Measurements from ENCODE around the gene PPP1R14C.
A peak's percentile ranks its signal among the peaks of the same experiment; 100 is the strongest.

PPP1R14C gene

GRCh38 chr6:150139533-150139932, 3.3 kb upstream of the PPP1R14C start:
- DNase-seq: no peak

- no peak for DNase-seq
These were observed 2.4 kb upstream of the PPP1R14C start for GRCh38 chr6:150140236-150140969.

GRCh38 chr6:150142097-150142669, 661 bp upstream of the PPP1R14C start:
- no peak for DNase-seq

- DNase-seq: peak in 1 of 2 experiments; percentile 29
These were observed 861 bp downstream of the PPP1R14C start for GRCh38 chr6:150143516-150144293.

GRCh38 chr6:150144294-150144868, 1.5 kb downstream of the PPP1R14C start:
- no peak for DNase-seq

GRCh38 chr6:150145427-150145826, 2.6 kb downstream of the PPP1R14C start:
- no peak for DNase-seq

- DNase-seq: no peak
These were observed 3.0 kb downstream of the PPP1R14C start for GRCh38 chr6:150145830-150146229.

GRCh38 chr6:150146436-150146835, 3.6 kb downstream of the PPP1R14C start:
- no peak for DNase-seq

GRCh38 chr6:150149146-150149545, 6.3 kb downstream of the PPP1R14C start:
- no peak for DNase-seq

GRCh38 chr6:150150458-150150820, 7.6 kb downstream of the PPP1R14C start:
- DNase-seq: no peak

GRCh38 chr6:150150821-150151646, 8.2 kb downstream of the PPP1R14C start:
- DNase-seq: no peak

- DNase-seq: no peak
These were observed 10.3 kb downstream of the PPP1R14C start for GRCh38 chr6:150152891-150153876.

GRCh38 chr6:150153905-150154492, 11.2 kb downstream of the PPP1R14C start:
- no peak for DNase-seq

GRCh38 chr6:150156460-150156859, 13.6 kb downstream of the PPP1R14C start:
- no peak for DNase-seq

- no peak for DNase-seq
These were observed 14.2 kb downstream of the PPP1R14C start for GRCh38 chr6:150157081-150157480.

- DNase-seq: no peak
These were observed 16.9 kb downstream of the PPP1R14C start for GRCh38 chr6:150159757-150160156.

- DNase-seq: no peak
These were observed 21.1 kb downstream of the PPP1R14C start for GRCh38 chr6:150163970-150164369.

- DNase-seq: no peak
These were observed 22.3 kb downstream of the PPP1R14C start for GRCh38 chr6:150165020-150165702.

- no peak for DNase-seq
These were observed 24.6 kb downstream of the PPP1R14C start for GRCh38 chr6:150167479-150167873.

- no peak for DNase-seq
These were observed 26.3 kb downstream of the PPP1R14C start for GRCh38 chr6:150169181-150169580.
